Upper lobe of right lung (tissue), 1 donor: Measurements from ENCODE around the gene EHBP1. TPM values are rescaled to one million over a fixed set of nuclear protein-coding genes. Genes with fewer than 3 reads are reported as not detected.

Experiments used
- ATAC-seq: fragments of 200-7000 bp; cut with Tn5 transposase; one replicate; pipeline ENCODE4 v1.9.1; 2020; ENCODE audit warnings: mild to moderate bottlenecking, moderate library complexity
- DNase-seq: peaks from one replicate; pipeline ENCODE4 v3.0.0-alpha.2; 2020
- H3K27ac ChIP-seq: fragments of 200-600 bp; one replicate; pipeline ENCODE4 v1.8.0; 2022
- H3K27me3 ChIP-seq: fragments of 200-600 bp; one replicate; pipeline ENCODE4 v1.8.0; 2022; ENCODE audit warnings: mild to moderate bottlenecking
- H3K36me3 ChIP-seq: fragments of 200-600 bp; one replicate; pipeline ENCODE4 v1.8.0; 2022
- H3K4me1 ChIP-seq: fragments of 200-600 bp; one replicate; pipeline ENCODE4 v1.8.0; 2022
- H3K4me3 ChIP-seq: fragments of 200-600 bp; one replicate; pipeline ENCODE4 v1.8.0; 2022; ENCODE audit warnings: mild to moderate bottlenecking
- H3K9me3 ChIP-seq: fragments of 200-600 bp; one replicate; pipeline ENCODE4 v1.8.0; 2022
- intact Hi-C: fragments of 100-400 bp; cut with DNase I; formaldehyde crosslinking; loops from one replicate; pipeline ENCODE4 v1.11.0; 2022
- long read RNA-seq: library from polyadenylated mRNA; unstranded; transcript quantifications from one replicate; pipeline ENCODE4 v2.0.0, GENCODE V29; 2021
- total RNA-seq: library from RNA; stranded (reverse); fragmentation: NEBNext Ultra II Directional; extraction: Animal tissue kit (Norgen Biotek cat#: 25700); gene quantifications from one replicate; pipeline ENCODE4 v1.2.1, GENCODE V29; 2021
- TF ChIP-seq, protein P1 (sequence below): fragments of 200-600 bp; IDR thresholded peaks from one replicate; pipeline ENCODE4 v1.8.0; 2022; ENCODE audit warnings: antibody characterized with exemption
- donor health status: DM: no; HTN: yes; CAD: no; lungs with severe emphysema.

Gene EHBP1
- total RNA-seq: 46.7 TPM
- long read RNA-seq, full-length matches to known transcripts: 3 of 12 reads
- long read RNA-seq, partial matches to known transcripts: 4 of 12 reads
- long read RNA-seq, other reads (novel, unspliced or antisense): 5 of 12 reads

GRCh38 chr2:62705007-62705829, at the start of gene EHBP1:
EHBP1 (plus strand) TSS chr2:62705713; CDS start chr2:62707192, 1,479 bp downstream.
- TF ChIP-seq, protein P1, sequence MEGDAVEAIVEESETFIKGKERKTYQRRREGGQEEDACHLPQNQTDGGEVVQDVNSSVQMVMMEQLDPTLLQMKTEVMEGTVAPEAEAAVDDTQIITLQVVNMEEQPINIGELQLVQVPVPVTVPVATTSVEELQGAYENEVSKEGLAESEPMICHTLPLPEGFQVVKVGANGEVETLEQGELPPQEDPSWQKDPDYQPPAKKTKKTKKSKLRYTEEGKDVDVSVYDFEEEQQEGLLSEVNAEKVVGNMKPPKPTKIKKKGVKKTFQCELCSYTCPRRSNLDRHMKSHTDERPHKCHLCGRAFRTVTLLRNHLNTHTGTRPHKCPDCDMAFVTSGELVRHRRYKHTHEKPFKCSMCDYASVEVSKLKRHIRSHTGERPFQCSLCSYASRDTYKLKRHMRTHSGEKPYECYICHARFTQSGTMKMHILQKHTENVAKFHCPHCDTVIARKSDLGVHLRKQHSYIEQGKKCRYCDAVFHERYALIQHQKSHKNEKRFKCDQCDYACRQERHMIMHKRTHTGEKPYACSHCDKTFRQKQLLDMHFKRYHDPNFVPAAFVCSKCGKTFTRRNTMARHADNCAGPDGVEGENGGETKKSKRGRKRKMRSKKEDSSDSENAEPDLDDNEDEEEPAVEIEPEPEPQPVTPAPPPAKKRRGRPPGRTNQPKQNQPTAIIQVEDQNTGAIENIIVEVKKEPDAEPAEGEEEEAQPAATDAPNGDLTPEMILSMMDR: no peak
- ATAC-seq (peak; percentile 98), DNase-seq (peak; percentile 99)
- Histone ChIP-seq H3K4me1 (peaks cover 14% of the 10 kb centered on the region), H3K27ac (peak within 1 kb of the TSS; percentile 81), H3K4me3 (peak within 1 kb of the TSS; percentile 72), H3K36me3 (no peaks in the 10 kb centered on the region), H3K9me3 (no peaks in the 10 kb centered on the region), H3K27me3 (no peaks in the 10 kb centered on the region)
- intact Hi-C loops: no loop called here

DNA sequence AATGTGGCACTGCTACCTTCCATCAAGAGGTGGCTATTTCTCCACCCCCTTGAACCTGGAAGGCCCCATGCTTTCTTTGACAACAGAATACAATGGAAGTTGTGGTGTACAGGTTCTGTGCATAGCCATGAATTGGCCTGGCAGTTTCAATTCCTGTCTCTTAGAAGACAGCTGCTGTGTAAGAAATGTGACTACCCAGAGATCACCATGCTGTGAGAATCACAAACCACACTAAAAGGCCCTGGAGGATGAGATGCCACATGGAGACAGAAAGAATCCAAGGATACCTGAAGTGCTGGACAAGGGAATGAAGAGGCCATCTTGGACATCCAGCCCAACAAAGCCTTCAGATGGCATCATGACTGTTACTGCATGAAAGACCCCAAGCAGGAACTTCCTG, 47.7 kb upstream of the EHBP1 start:
- Histone ChIP-seq H3K27me3 (no peaks in the 10 kb centered on the region), H3K9me3 (no peaks in the 10 kb centered on the region), H3K27ac (no peak overlapping the region), H3K4me3 (no peak overlapping the region), H3K4me1 (peaks cover 22% of the 10 kb centered on the region), H3K36me3 (no peaks in the 10 kb centered on the region)
- TF ChIP-seq, protein P1: no peak
- DNase-seq (no peak), ATAC-seq (no peak)
- intact Hi-C loops: no loop called here

DNA sequence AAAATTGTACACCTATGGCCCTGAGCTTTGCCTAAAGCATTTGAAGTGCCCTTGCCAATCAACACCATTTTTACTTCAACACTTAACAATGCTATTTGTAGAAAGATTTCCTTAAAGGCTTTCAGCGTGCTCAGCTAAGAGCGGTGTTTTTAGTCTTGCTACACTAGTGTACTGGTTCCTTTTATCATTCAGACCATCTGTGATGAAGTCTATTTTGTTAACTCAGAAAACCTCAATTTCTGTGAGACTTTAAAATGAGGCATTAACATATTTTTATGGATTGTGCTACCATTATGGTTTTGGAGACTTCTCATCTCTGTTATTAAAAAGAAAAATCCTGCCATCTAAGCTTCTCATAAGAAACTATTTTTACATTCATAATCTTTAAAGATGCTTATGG, 46.6 kb upstream of the EHBP1 start:
- no peaks in the 10 kb centered on the region for H3K27me3 ChIP-seq
- no peak for ATAC-seq
- TF ChIP-seq, protein P1: no peak
- H3K4me1 ChIP-seq: peaks cover 26% of the 10 kb centered on the region
- H3K27ac ChIP-seq: no peak overlapping the region
- no peaks in the 10 kb centered on the region for H3K9me3 ChIP-seq
- no peaks in the 10 kb centered on the region for H3K36me3 ChIP-seq
- DNase-seq: no peak
- intact Hi-C loops: no loop called here
- no peak overlapping the region for H3K4me3 ChIP-seq

GRCh38 chr2:62660087-62660486, 45.4 kb upstream of the EHBP1 start:
- Histone ChIP-seq H3K9me3 (no peaks in the 10 kb centered on the region), H3K27ac (peak overlapping the region; percentile 3), H3K36me3 (no peaks in the 10 kb centered on the region), H3K27me3 (no peaks in the 10 kb centered on the region), H3K4me3 (no peak overlapping the region), H3K4me1 (peaks cover 31% of the 10 kb centered on the region)
- intact Hi-C loops: no loop called here
- TF ChIP-seq, protein P1: no peak
- peak; percentile 37 for ATAC-seq
- DNase-seq: no peak

DNA sequence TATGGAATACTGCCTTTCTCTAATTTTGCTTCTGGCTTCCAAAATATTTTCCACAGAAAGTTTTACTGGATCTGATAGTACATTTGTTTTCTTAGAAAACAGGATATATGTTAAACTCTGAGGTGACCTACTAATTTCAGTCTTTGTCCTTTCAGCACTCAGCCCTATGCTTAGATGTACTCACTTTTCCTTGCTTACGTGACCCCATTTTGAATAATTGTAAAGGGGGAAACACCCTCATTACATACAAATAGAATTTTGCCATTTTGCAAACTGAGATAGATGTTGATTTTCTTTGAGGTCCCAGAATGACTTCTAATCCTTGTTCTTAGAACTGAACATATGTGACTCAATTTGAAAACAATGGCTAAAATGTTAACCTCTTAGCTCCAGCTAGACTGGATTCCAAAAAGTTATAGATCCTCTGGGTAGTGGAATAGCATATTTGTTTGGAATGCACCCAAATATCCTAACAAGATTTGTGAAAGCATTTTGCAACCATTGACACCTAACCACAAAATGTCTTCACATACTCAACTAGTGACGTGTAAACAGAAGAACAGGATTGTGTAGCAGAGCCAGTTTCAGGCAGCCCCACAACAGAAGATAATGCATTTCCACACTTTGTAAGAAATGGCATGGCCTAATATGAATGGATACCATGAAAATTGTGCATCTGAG, 44.8 kb upstream of the EHBP1 start:
- intact Hi-C loops: no loop called here
- TF ChIP-seq, protein P1: no peak
- Histone ChIP-seq H3K9me3 (no peaks in the 10 kb centered on the region), H3K4me3 (no peak overlapping the region), H3K27me3 (no peaks in the 10 kb centered on the region), H3K4me1 (peaks cover 31% of the 10 kb centered on the region), H3K36me3 (no peaks in the 10 kb centered on the region), H3K27ac (peak overlapping the region; percentile 3)
- ATAC-seq: peak; percentile 39
- DNase-seq: no peak
